ENCODE measurements around the gene PGAP1. TPM values are rescaled to one million over a fixed set of nuclear protein-coding genes. Genes with fewer than 3 reads are reported as not detected.

The PGAP1 gene
- total and polyA plus RNA-seq, 10 of the 15 experiments (the other 5 are each of a cell fraction or from before 2014, with no cell fraction given), result 0.75 to 4.7 (median 3.0) TPM

GRCh38 chr2:196954001-196954400, 27.5 kb upstream of the PGAP1 start:
- H3K4me2 ChIP-seq (ENCODE audit: control insufficient read depth, insufficient read depth), result no peak overlapping the region
- ATAC-seq, result no peak
- no peak overlapping the region for H3K27ac ChIP-seq (ENCODE audit: control insufficient read depth, insufficient read depth)
- ChIA-PET CTCF (interaction anchor here (0.9 kb wide), 1 partner anchor 646 kb away, joined by 3 read pairs; no protein-coding TSS in a partner anchor), POLR2A (interaction anchor here (0.6 kb wide), 1 partner anchor 13 kb away, joined by 3 read pairs; no protein-coding TSS in a partner anchor), RAD21 (ENCODE audit: unreplicated experiment) (no interaction called here), SMC1A (ENCODE audit: uncharacterized antibody, unreplicated experiment) (no interaction called here)
- BruUV-seq (replicated peaks), result no TSS peak
- no peak overlapping the region for H3K4me3 ChIP-seq
- H3K9ac ChIP-seq (ENCODE audit: control insufficient read depth, insufficient read depth, low read length), result no peak overlapping the region
- no peak overlapping the region for H2AFZ ChIP-seq (ENCODE audit: control insufficient read depth, low read depth, low read length)
- in situ Hi-C loops (cut with MboI), result no loop called here
- WGBS (ENCODE audit: insufficient coverage, insufficient replicate concordance, low lambda C conversion rate, missing lambda C conversion rate), result 47% methylated on average over 4 of the region's 5 CpGs
- no peaks in the 10 kb centered on the region; the same call in 2 of the 3 replicates for H3K9me3 ChIP-seq (replicated peaks; ENCODE audit: control insufficient read depth, insufficient read depth, low read length)
- no peak for FAIRE-seq
- no peak for DNase-seq (ENCODE audit: low read depth, low spot score)
- no peaks in the 10 kb centered on the region; a peak in 1 of 4 replicates for H3K36me3 ChIP-seq (ENCODE audit: control insufficient read depth in 2 of 2, insufficient read depth in 2 of 2, low read length in 1 of 2)
- H3K27me3 ChIP-seq (replicated peaks in 1 of 2; ENCODE audit: control insufficient read depth in 2 of 2, insufficient read depth in 2 of 2, low read length in 1 of 2), result no peaks in the 10 kb centered on the region
- intact Hi-C loops (cut with micrococcal nuclease; ENCODE audit: unreplicated experiment), result no loop called here
- H4K20me1 ChIP-seq (ENCODE audit: control insufficient read depth, insufficient read depth), result no peaks in the 10 kb centered on the region
- no peaks in the 10 kb centered on the region for H3K79me2 ChIP-seq (ENCODE audit: control insufficient read depth, insufficient read depth, low read length)
- no peaks in the 10 kb centered on the region for H3K4me1 ChIP-seq (ENCODE audit: control insufficient read depth, insufficient read depth, low read length)
- TF ChIP-seq SREBF1 (IDR thresholded peaks at IDR 0.05; ENCODE audit: low read length) (no peak), SRF (IDR thresholded peaks at IDR 0.05; ENCODE audit: low read depth in 2 of 2, low read length in 2 of 2) (no peak), TCF7 (IDR thresholded peaks at IDR 0.05; ENCODE audit: borderline replicate concordance) (no peak), PKNOX1 (IDR thresholded peaks at IDR 0.05) (no peak), ZNF207 (IDR thresholded peaks at IDR 0.05; ENCODE audit: borderline replicate concordance) (no peak), ZNF592 (IDR thresholded peaks at IDR 0.05) (no peak), ZNF274 (IDR thresholded peaks at IDR 0.05; ENCODE audit: insufficient read depth, insufficient read length) (no peak), SKIL (IDR thresholded peaks at IDR 0.05; ENCODE audit: low read depth, poor library complexity, severe bottlenecking) (no peak), RB1 (IDR thresholded peaks at IDR 0.05; ENCODE audit: borderline replicate concordance) (no peak), NFYA (IDR thresholded peaks at IDR 0.05; ENCODE audit: borderline replicate concordance, low read depth, low read length) (no peak), NFXL1 (IDR thresholded peaks at IDR 0.05; ENCODE audit: borderline replicate concordance) (no peak), HSF1 (IDR thresholded peaks at IDR 0.05; ENCODE audit: low read depth, low read length) (no peak), NR2F1 (conservative IDR thresholded peaks at IDR 0.05) (no peak)

Measured in GM12878 (cell line).